Lower leg skin (tissue), 4 donors: ENCODE data around the gene THAP10. TPM values are rescaled to one million over a fixed set of nuclear protein-coding genes. Genes with fewer than 3 reads are reported as not detected.

Experiments used
- DNase-seq, 2 donors: peaks; one replicate each; pipeline ENCODE4 v3.0.0-alpha.2; 2019; ENCODE audit warnings: low spot score in 2 of 2
- H3K4me3 ChIP-seq: fragments of 200-600 bp; sonication (generic); 2 replicates; pipeline ENCODE4 v1.5.1; 2017; ENCODE audit warnings: mild to moderate bottlenecking, low read depth; ENCODE audit not compliant: poor library complexity, severe bottlenecking
- CTCF ChIP-seq, 3 donors: fragments of 450-650 bp; IDR thresholded peaks; one replicate each; pipeline ENCODE4 v1.5.1; 2016; ENCODE audit warnings: antibody characterized with exemption in 3 of 3, mild to moderate bottlenecking in 3 of 3, moderate library complexity in 2 of 3
- POLR2A ChIP-seq, 2 donors: fragments of 450-650 bp; IDR thresholded peaks; one replicate each; pipeline ENCODE4 v1.6.1; 2016 to 2017; ENCODE audit warnings: antibody characterized with exemption in 2 of 2, mild to moderate bottlenecking in 1 of 2, moderate library complexity in 1 of 2
- WGBS, 2 donors: methylation state at CpG; one replicate each; pipeline ENCODE4 v1.1.5; 2018; 5-methylcytosine and 5-hydroxymethylcytosine counted together
- intact Hi-C: fragments of 100-400 bp; cut with DNase I; formaldehyde crosslinking; loops from one replicate; pipeline ENCODE4 v1.15.0; 2023; ENCODE audit warnings: low total_unique reads
- total RNA-seq, 4 donors: library from RNA; depleted of rRNA; stranded (reverse); fragments of >200 nt; gene quantifications; one replicate each; pipeline ENCODE4 v1.1.0, GENCODE V29; 2016

Gene THAP10
- total RNA-seq, 4 donors from 2014 or later = 2.0 to 4.5 (median 2.9) TPM

- no peak overlapping the region for H3K4me3 ChIP-seq
- WGBS, 2 donors = 100% methylated on average over 2 of the region's 2 CpGs
- intact Hi-C loops = no loop called here
- no peak for DNase-seq
- TF ChIP-seq POLR2A (IDR thresholded peaks at IDR 0.05) = no peak
Observed at GRCh38 chr15:70837476-70837875, 54.8 kb downstream of the THAP10 start.

GRCh38 chr15:70835841-70836240 lies 56.4 kb downstream of the THAP10 start:
- TF ChIP-seq POLR2A (IDR thresholded peaks at IDR 0.05) (no peak), CTCF (IDR thresholded peaks at IDR 0.05) (no peak)
- H3K4me3 ChIP-seq = no peak overlapping the region
- WGBS, 2 donors = 79 to 86% methylated on average over 3 of the region's 3 CpGs
- peak in 1 of 2 donors; percentile 68 for DNase-seq
- intact Hi-C loops = no loop called here

- WGBS, 2 donors = 77 to 84% methylated on average over 6 of the region's 6 CpGs
- no peak overlapping the region for H3K4me3 ChIP-seq
- no peak for TF ChIP-seq CTCF (IDR thresholded peaks at IDR 0.05)
- no peak for TF ChIP-seq POLR2A (IDR thresholded peaks at IDR 0.05)
- DNase-seq = peak; percentile 67 to 92
- intact Hi-C loops = no loop called here
Observed at GRCh38 chr15:70835415-70835814, 56.8 kb downstream of the THAP10 start.

GRCh38 chr15:70834999-70835398 lies 57.2 kb downstream of the THAP10 start:
- intact Hi-C loops = no loop called here
- no peak overlapping the region for H3K4me3 ChIP-seq
- TF ChIP-seq POLR2A (IDR thresholded peaks at IDR 0.05) (no peak), CTCF (IDR thresholded peaks at IDR 0.05) (no peak)
- DNase-seq = no peak
- 63 to 78% methylated on average over 2 of the region's 2 CpGs for WGBS, 2 donors

- TF ChIP-seq POLR2A (IDR thresholded peaks at IDR 0.05) (no peak), CTCF (IDR thresholded peaks at IDR 0.05) (no peak)
- intact Hi-C loops = no loop called here
- 65 to 72% methylated on average over 9 of the region's 9 CpGs for WGBS, 2 donors
Observed at GRCh38 chr15:70833861-70834765, 58.1 kb downstream of the THAP10 start.

GRCh38 chr15:70833422-70833821 lies 58.8 kb downstream of the THAP10 start:
- no peak for DNase-seq
- intact Hi-C loops = no loop called here
- 88 to 90% methylated on average over 3 of the region's 3 CpGs for WGBS, 2 donors
- H3K4me3 ChIP-seq = no peak overlapping the region
- TF ChIP-seq POLR2A (IDR thresholded peaks at IDR 0.05) (no peak), CTCF (IDR thresholded peaks at IDR 0.05) (no peak)

More at GRCh38 chr15:70833861-70834765, 58.1 kb downstream of the THAP10 start:
- DNase-seq = peak in 1 of 2 donors; percentile 81
- no peak overlapping the region for H3K4me3 ChIP-seq
